HepG2 (cell line): Measurements from ENCODE around the gene COL9A2. TPM values are rescaled to one million over a fixed set of nuclear protein-coding genes. Genes with fewer than 3 reads are reported as not detected.

Experiments used
- ATAC-seq: fragments of 200-7000 bp; cut with Tn5 transposase; 3 replicates; pipeline ENCODE4 v1.9.1; 2020; ENCODE audit warnings: mild to moderate bottlenecking, moderate library complexity
- BruUV-seq: library from RNA; stranded (reverse); fragments of 400-500 nt; replicated peaks from 2 replicates; lab custom pipeline; 2021; lab: Mats Ljungman, UMichigan
- CTCF ChIA-PET: fragments of 300-600 bp; formaldehyde crosslinking; extraction: SDS; loops from one replicate; lab custom pipeline; 2021; ENCODE audit warnings: low total read pairs, inconsistent platforms, low intra/inter-chr PET ratio; lab: Yijun Ruan, JAX
- POLR2A ChIA-PET: fragments of 350-600 bp; sonication (Branson Sonifier 250); formaldehyde crosslinking; loops from one replicate; lab custom pipeline; 2020; ENCODE audit warnings: antibody characterized with exemption, inconsistent platforms; lab: Yijun Ruan, JAX
- DNase-seq: peaks from one replicate; pipeline ENCODE4 v3.0.0-alpha.2; 2015; ENCODE audit warnings: low spot score
- FAIRE-seq: peaks from 3 replicates; lab custom pipeline; 2011; peaks lifted over from hg19 to GRCh38; lab: Jason Lieb, UNC
- H2AFZ ChIP-seq: one replicate; pipeline ENCODE4 v1.6.1; 2011; ENCODE audit warnings: low read length, inconsistent platforms
- H3K27ac ChIP-seq: fragments of 300-600 bp; 3 replicates; pipeline ENCODE4 v1.8.0; 2011; ENCODE audit warnings: mixed run types, mild to moderate bottlenecking, mixed read lengths, low read length, inconsistent platforms; ENCODE audit not compliant: insufficient read depth; ENCODE audit errors: extremely low read length
- H3K27me3 ChIP-seq, 2 experiments: fragments of 200-600 bp in 1 of 2; 2 replicates in 1 of 2; 3 replicates in 1 of 2; pipeline versions ENCODE4 v1.6.0 to v1.8.0; 2011; ENCODE audit warnings: low read length in 2 of 2, mild to moderate bottlenecking in 2 of 2, moderate library complexity in 2 of 2, inconsistent platforms in 1 of 2; ENCODE audit not compliant: insufficient read depth in 2 of 2, control insufficient read depth in 1 of 2
- H3K36me3 ChIP-seq, 2 experiments: fragments of 200-600 bp in 1 of 2; replicated peaks in 1 of 2; 2 replicates in 1 of 2; 3 replicates in 1 of 2; pipeline versions ENCODE4 v1.5.1 to v1.8.0; 2011; ENCODE audit warnings: low read length in 2 of 2, inconsistent platforms in 1 of 2; ENCODE audit not compliant: insufficient read depth in 2 of 2, control insufficient read depth in 1 of 2
- H3K4me1 ChIP-seq: 2 replicates; pipeline ENCODE4 v1.5.1; 2012; ENCODE audit warnings: low read length, inconsistent platforms; ENCODE audit not compliant: insufficient read depth
- H3K4me2 ChIP-seq: 2 replicates; pipeline ENCODE4 v1.6.0; 2011; ENCODE audit warnings: low read depth, low read length, inconsistent platforms
- H3K4me3 ChIP-seq, 3 experiments: fragments of 200-600 bp in 1 of 3; sonication (generic), shearing (Covaris generic) in 1 of 3; replicated peaks in 1 of 3; 2 replicates each; pipeline ENCODE4 v1.5.1; 2011 to 2016; ENCODE audit warnings: low read length in 3 of 3, inconsistent platforms in 2 of 3, low read depth in 2 of 3, mild to moderate bottlenecking in 2 of 3, control low read depth in 1 of 3, mixed read lengths in 1 of 3; ENCODE audit not compliant: insufficient read depth in 1 of 3
- H3K79me2 ChIP-seq: one replicate; pipeline ENCODE4 v1.6.1; 2011; ENCODE audit warnings: low read length, inconsistent platforms; ENCODE audit not compliant: insufficient read depth
- H3K9ac ChIP-seq: 2 replicates; pipeline ENCODE4 v1.6.0; 2011; ENCODE audit warnings: mild to moderate bottlenecking, low read depth, low read length, inconsistent platforms; ENCODE audit not compliant: insufficient read depth
- H3K9me3 ChIP-seq: 2 replicates; pipeline ENCODE4 v1.5.1; 2012; ENCODE audit warnings: mild to moderate bottlenecking, low read length
- H4K20me1 ChIP-seq: 2 replicates; pipeline ENCODE4 v1.6.0; 2011; ENCODE audit warnings: inconsistent platforms, mild to moderate bottlenecking, low read length, moderate library complexity; ENCODE audit not compliant: insufficient read depth
- MAZ ChIP-seq, 2 experiments: sonication (generic) in 1 of 2; formaldehyde crosslinking in 1 of 2; IDR thresholded peaks; 2 replicates each; pipeline versions ENCODE4 v1.5.0 to v1.6.1; 2012 to 2020; ENCODE audit warnings: low read depth in 2 of 2, mild to moderate bottlenecking in 2 of 2, borderline replicate concordance in 1 of 2, improper control_type of control experiment in 1 of 2, low read length in 1 of 2, missing genetic modification reagents in 1 of 2, moderate library complexity in 1 of 2
- MEIS2 ChIP-seq: sonication (generic); formaldehyde crosslinking; IDR thresholded peaks from 2 replicates; pipeline ENCODE4 v1.9.0; 2021; ENCODE audit warnings: mild to moderate bottlenecking, missing genetic modification reagents
- NRL ChIP-seq: sonication (generic); formaldehyde crosslinking; IDR thresholded peaks from 2 replicates; pipeline ENCODE4 v1.5.0; 2020; ENCODE audit warnings: missing genetic modification reagents, mild to moderate bottlenecking, moderate library complexity, borderline replicate concordance
- TARDBP ChIP-seq: sonication (generic); formaldehyde crosslinking; IDR thresholded peaks from 2 replicates; pipeline ENCODE4 v1.8.0; 2022; ENCODE audit warnings: mild to moderate bottlenecking, missing genetic modification reagents
- WGBS: methylation state at CpG from one replicate; pipeline ENCODE4 v1.1.6; 2017; ENCODE audit warnings: low lambda C conversion rate; 5-methylcytosine and 5-hydroxymethylcytosine counted together
- in situ Hi-C: cut with HindIII; loops from 2 replicates; pipeline ENCODE4 v1.10.0; 2017; ENCODE audit warnings: low pct_unique_long_range_greater_than_20kb; ENCODE audit not compliant: extremely low pct_ligation_motif_present
- intact Hi-C: fragments of 100-400 bp; cut with micrococcal nuclease; formaldehyde crosslinking; loops from one replicate; pipeline ENCODE4 v1.10.0; 2022; ENCODE audit not compliant: unreplicated experiment
- polyA plus RNA-seq, 8 experiments: library from polyadenylated mRNA; depleted of rRNA in 3 of 8; stranded (reverse) in 7 of 8; unstranded in 1 of 8; fragments of >200 nt; fragmentation: Illumina TruSeq in 4 of 8; extraction: Trizol in 4 of 8; gene quantifications; 2 replicates each; pipeline versions ENCODE4 v1.2.1 to v1.2.3, GENCODE V29; 2011 to 2016; ENCODE audit warnings: low read depth in 4 of 8, missing spikeins in 1 of 8, mixed read lengths in 1 of 8; ENCODE audit not compliant: insufficient read depth in 1 of 8
- total RNA-seq, 5 experiments: library from RNA; depleted of rRNA; stranded (reverse); fragments of >200 nt; fragmentation: Illumina TruSeq; extraction: Trizol; gene quantifications; 2 replicates each; pipeline ENCODE4 v1.2.3, GENCODE V29; 2016; ENCODE audit warnings: low read depth in 1 of 5
- TF ChIP-seq, protein P1 (sequence below): sonication (generic); formaldehyde crosslinking; IDR thresholded peaks from 2 replicates; pipeline ENCODE4 v1.5.0; 2020; ENCODE audit warnings: mild to moderate bottlenecking, missing genetic modification reagents
- TF ChIP-seq, protein P2 (sequence below): sonication (generic); formaldehyde crosslinking; IDR thresholded peaks from 2 replicates; pipeline ENCODE4; 2020; ENCODE audit warnings: missing genetic modification reagents, mild to moderate bottlenecking, borderline replicate concordance
- TF ChIP-seq, protein P3 (sequence below): sonication (generic); formaldehyde crosslinking; IDR thresholded peaks from 2 replicates; pipeline ENCODE4 v1.8.1; 2023; ENCODE audit warnings: mild to moderate bottlenecking, inconsistent platforms, moderate library complexity, missing genetic modification reagents, borderline replicate concordance
- TF ChIP-seq, protein P4 (sequence below): sonication (generic); formaldehyde crosslinking; IDR thresholded peaks from 2 replicates; pipeline ENCODE4 v1.8.1; 2022; ENCODE audit warnings: low read depth, mild to moderate bottlenecking, missing genetic modification reagents
- TF ChIP-seq, protein P5 (sequence below): sonication (generic); formaldehyde crosslinking; IDR thresholded peaks from 2 replicates; pipeline ENCODE4 v1.8.1; 2023; ENCODE audit warnings: missing genetic modification reagents, mild to moderate bottlenecking, borderline replicate concordance

COL9A2 gene
- total and polyA plus RNA-seq, 2 of the 13 experiments (the other 11 are each of a cell fraction or from before 2014, with no cell fraction given), result 20.2 to 26.9 TPM

DNA sequence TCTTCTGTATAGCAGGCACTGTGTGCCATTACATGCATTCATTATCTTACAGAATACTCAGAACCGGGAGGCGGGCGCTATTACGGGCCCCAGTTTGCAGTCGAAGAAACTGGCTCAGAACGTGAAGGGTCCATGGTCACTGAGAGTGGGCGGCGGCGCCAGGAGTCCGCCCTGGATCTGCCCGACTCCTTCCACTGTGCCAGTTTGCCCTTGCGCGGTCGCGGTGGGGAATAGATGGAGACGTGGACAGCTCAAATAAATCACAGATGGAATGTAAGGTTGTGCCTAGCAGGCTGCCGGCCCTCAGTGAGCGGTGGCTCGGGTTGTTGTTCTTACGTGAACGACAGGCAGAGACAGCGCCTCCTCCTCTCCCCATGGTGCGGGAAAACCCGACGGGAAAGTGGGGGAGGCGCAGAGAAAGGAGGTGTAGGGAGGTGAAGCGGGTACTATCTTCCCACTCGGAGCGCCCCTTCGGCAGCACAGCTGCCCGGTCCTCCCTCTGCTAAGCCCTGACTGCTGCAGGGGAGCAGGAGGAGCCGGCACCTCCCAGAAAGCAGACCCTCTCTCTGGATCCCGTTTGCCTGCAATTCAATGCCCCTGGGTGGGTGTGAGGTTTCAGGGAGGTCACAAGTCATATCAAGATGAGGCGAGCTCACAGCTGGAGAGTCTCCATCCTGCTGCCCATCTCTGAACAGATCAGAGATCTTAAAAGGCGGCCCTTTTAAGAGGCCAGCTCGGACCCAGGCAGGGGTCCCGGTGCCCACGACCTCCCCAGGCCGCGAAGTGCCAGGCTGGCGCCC is 1.1 kb downstream of the COL9A2 start:
- CTCF ChIA-PET, result interaction anchor here (0.7 to 1.5 kb wide), 3 partner anchors 23 to 89 kb away, joined by 3 to 6 read pairs (median 5); no protein-coding TSS in a partner anchor
- Histone ChIP-seq H3K9me3 (no peaks in the 10 kb centered on the region), H3K9ac (peak overlapping the region; percentile 77), H2AFZ (peak overlapping the region; percentile 13), H4K20me1 (no peaks in the 10 kb centered on the region), H3K27me3 (peaks cover 0 to 11% of the 10 kb centered on the region in 2 experiments; a peak in 1 of 5 replicates), H3K27ac (peak overlapping the region; percentile 42), H3K79me2 (no peaks in the 10 kb centered on the region), H3K4me1 (peaks cover 47% of the 10 kb centered on the region), H3K4me2 (peak overlapping the region; percentile 96), H3K36me3 (no peaks in the 10 kb centered on the region; a peak in 1 of 5 replicates), H3K4me3 (peak overlapping the region; percentile 81 to 93 (median 89))
- no TSS peak for BruUV-seq
- DNase-seq (no peak), FAIRE-seq (no peak), ATAC-seq (peak; percentile 15)
- in situ Hi-C loops, result no loop called here
- intact Hi-C loops, result loop anchor here (1.0 to 10.0 kb wide), 2 partner anchors 61 to 172 kb away; partner anchors contain the start of gene ZMPSTE24
- POLR2A ChIA-PET, result interaction anchor here (0.6 to 4.6 kb wide), 19 partner anchors 10 to 276 kb away, joined by 3 to 23 read pairs (median 4); partner anchors contain the start of genes CAP1, SMAP2, TMCO2 and ZMPSTE24
- WGBS, result 65% methylated on average over 33 of the region's 41 CpGs
- TF ChIP-seq, protein P1, sequence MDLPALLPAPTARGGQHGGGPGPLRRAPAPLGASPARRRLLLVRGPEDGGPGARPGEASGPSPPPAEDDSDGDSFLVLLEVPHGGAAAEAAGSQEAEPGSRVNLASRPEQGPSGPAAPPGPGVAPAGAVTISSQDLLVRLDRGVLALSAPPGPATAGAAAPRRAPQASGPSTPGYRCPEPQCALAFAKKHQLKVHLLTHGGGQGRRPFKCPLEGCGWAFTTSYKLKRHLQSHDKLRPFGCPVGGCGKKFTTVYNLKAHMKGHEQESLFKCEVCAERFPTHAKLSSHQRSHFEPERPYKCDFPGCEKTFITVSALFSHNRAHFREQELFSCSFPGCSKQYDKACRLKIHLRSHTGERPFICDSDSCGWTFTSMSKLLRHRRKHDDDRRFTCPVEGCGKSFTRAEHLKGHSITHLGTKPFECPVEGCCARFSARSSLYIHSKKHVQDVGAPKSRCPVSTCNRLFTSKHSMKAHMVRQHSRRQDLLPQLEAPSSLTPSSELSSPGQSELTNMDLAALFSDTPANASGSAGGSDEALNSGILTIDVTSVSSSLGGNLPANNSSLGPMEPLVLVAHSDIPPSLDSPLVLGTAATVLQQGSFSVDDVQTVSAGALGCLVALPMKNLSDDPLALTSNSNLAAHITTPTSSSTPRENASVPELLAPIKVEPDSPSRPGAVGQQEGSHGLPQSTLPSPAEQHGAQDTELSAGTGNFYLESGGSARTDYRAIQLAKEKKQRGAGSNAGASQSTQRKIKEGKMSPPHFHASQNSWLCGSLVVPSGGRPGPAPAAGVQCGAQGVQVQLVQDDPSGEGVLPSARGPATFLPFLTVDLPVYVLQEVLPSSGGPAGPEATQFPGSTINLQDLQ, result peak; percentile 52; the same call in 1 of the 2 replicates
- TF ChIP-seq TARDBP (CRISPR knock-in tag) (0 out of 2 replicates have a peak, but pooled peaks have one; percentile 31), MAZ (IDR thresholded peaks at IDR 0.05; ENCODE audit: borderline replicate concordance, low read depth, low read length) (no peak), MAZ (CRISPR knock-in tag; IDR thresholded peaks at IDR 0.05; ENCODE audit: low read depth) (0 out of 2 replicates have a peak, but pooled peaks have one; percentile 6), MEIS2 (CRISPR knock-in tag) (no peak), NRL (CRISPR knock-in tag) (0 out of 2 replicates have a peak, but pooled peaks have one; percentile 27)
- TF ChIP-seq, protein P2, sequence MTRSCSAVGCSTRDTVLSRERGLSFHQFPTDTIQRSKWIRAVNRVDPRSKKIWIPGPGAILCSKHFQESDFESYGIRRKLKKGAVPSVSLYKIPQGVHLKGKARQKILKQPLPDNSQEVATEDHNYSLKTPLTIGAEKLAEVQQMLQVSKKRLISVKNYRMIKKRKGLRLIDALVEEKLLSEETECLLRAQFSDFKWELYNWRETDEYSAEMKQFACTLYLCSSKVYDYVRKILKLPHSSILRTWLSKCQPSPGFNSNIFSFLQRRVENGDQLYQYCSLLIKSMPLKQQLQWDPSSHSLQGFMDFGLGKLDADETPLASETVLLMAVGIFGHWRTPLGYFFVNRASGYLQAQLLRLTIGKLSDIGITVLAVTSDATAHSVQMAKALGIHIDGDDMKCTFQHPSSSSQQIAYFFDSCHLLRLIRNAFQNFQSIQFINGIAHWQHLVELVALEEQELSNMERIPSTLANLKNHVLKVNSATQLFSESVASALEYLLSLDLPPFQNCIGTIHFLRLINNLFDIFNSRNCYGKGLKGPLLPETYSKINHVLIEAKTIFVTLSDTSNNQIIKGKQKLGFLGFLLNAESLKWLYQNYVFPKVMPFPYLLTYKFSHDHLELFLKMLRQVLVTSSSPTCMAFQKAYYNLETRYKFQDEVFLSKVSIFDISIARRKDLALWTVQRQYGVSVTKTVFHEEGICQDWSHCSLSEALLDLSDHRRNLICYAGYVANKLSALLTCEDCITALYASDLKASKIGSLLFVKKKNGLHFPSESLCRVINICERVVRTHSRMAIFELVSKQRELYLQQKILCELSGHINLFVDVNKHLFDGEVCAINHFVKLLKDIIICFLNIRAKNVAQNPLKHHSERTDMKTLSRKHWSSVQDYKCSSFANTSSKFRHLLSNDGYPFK (CRISPR knock-in tag), result 0 out of 2 replicates have a peak, but pooled peaks have one; percentile 23
- TF ChIP-seq, protein P3, sequence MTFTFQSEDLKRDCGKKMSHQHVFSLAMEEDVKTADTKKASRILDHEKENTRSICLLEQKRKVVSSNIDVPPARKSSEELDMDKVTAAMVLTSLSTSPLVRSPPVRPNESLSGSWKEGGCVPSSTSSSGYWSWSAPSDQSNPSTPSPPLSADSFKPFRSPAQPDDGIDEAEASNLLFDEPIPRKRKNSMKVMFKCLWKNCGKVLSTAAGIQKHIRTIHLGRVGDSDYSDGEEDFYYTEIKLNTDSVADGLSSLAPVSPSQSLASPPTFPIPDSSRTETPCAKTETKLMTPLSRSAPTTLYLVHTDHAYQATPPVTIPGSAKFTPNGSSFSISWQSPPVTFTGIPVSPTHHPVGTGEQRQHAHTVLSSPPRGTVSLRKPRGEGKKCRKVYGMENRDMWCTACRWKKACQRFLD (CRISPR knock-in tag), result 0 out of 2 replicates have a peak, but pooled peaks have one; percentile 18
- TF ChIP-seq, protein P4, sequence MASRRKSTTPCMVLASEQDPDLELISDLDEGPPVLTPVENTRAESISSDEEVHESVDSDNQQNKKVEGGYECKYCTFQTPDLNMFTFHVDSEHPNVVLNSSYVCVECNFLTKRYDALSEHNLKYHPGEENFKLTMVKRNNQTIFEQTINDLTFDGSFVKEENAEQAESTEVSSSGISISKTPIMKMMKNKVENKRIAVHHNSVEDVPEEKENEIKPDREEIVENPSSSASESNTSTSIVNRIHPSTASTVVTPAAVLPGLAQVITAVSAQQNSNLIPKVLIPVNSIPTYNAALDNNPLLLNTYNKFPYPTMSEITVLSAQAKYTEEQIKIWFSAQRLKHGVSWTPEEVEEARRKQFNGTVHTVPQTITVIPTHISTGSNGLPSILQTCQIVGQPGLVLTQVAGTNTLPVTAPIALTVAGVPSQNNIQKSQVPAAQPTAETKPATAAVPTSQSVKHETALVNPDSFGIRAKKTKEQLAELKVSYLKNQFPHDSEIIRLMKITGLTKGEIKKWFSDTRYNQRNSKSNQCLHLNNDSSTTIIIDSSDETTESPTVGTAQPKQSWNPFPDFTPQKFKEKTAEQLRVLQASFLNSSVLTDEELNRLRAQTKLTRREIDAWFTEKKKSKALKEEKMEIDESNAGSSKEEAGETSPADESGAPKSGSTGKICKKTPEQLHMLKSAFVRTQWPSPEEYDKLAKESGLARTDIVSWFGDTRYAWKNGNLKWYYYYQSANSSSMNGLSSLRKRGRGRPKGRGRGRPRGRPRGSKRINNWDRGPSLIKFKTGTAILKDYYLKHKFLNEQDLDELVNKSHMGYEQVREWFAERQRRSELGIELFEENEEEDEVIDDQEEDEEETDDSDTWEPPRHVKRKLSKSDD, result peak; percentile 34; the same call in 1 of the 2 replicates
- TF ChIP-seq, protein P5, sequence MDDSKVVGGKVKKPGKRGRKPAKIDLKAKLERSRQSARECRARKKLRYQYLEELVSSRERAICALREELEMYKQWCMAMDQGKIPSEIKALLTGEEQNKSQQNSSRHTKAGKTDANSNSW, result no peak
